ENCODE results near the gene DIAPH1.

GRCh38 chr5:141532726-141533125 lies 86.1 kb downstream of the DIAPH1 start:
- TF ChIP-seq ATF3 (IDR thresholded peaks at IDR 0.05) (no peak), CTCF (IDR thresholded peaks at IDR 0.05 in 2 of 3, conservative IDR thresholded peaks at IDR 0.05 in 1 of 3; ENCODE audit: borderline replicate concordance in 1 of 3, insufficient read depth in 1 of 3, low read depth in 2 of 3, low read length in 2 of 3) (no peak), POLR2A (IDR thresholded peaks at IDR 0.05; ENCODE audit: borderline replicate concordance, extremely low read depth, insufficient read depth, insufficient read length) (no peak), EZH2 (IDR thresholded peaks at IDR 0.05) (no peak), MAX (IDR thresholded peaks at IDR 0.05) (no peak), CEBPB (IDR thresholded peaks at IDR 0.05; ENCODE audit: low read depth) (no peak), REST (IDR thresholded peaks at IDR 0.05; ENCODE audit: low read depth) (no peak)

Measured in HCT116 (cell line).